PFSK-1 (cell line): Measurements from ENCODE around the gene PRRC1.

Source experiments
- FOXP2 ChIP-seq: optimal IDR thresholded peaks from 2 replicates; pipeline ENCODE3; 2011; ENCODE audit warnings: borderline replicate concordance, control low read depth, inconsistent platforms; ENCODE audit not compliant: insufficient read depth; ENCODE audit errors: extremely low read length, extremely low read depth
- POLR2AphosphoS5 ChIP-seq: IDR thresholded peaks from 2 replicates; pipeline ENCODE4 v1.6.1; 2012; ENCODE audit warnings: low read depth, mild to moderate bottlenecking, control low read depth, low read length, moderate library complexity
- SIN3A ChIP-seq: IDR thresholded peaks from 2 replicates; pipeline ENCODE4 v1.6.1; 2012; ENCODE audit warnings: mild to moderate bottlenecking, low read length, moderate library complexity, borderline replicate concordance; ENCODE audit not compliant: insufficient read depth
- TAF1 ChIP-seq: IDR thresholded peaks from 2 replicates; pipeline ENCODE4 v1.6.1; 2012; ENCODE audit warnings: low read length, control low read depth, borderline replicate concordance; ENCODE audit not compliant: insufficient read depth
- TF ChIP-seq, protein P1 (sequence below), 2 experiments: IDR thresholded peaks; 2 replicates each; pipeline versions ENCODE4 v1.6.1 to v1.8.0; 2011 to 2012; ENCODE audit warnings: low read depth in 2 of 2, low read length in 2 of 2, control low read depth in 1 of 2, inconsistent platforms in 1 of 2, mild to moderate bottlenecking in 1 of 2, moderate library complexity in 1 of 2; ENCODE audit not compliant: insufficient read depth in 1 of 2

The PRRC1 gene

DNA sequence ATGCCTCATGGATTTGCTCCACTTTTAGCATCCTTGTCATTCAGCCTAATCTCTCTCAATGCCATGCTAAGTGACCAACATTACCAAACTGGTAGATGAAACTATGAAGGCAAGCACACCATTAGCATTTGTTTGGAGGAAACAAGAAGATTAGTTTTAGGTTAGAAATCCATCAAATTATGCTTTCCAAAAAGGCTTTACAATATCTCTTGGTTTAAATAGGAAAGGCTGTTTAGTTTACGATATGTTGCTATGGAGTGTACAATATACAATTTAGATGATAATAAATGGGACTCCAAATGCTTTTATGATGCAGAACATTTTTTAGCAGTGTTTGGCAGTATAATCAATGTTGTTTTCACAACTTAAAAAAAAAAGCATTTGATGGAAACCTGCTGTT, 83.7 kb downstream of the PRRC1 start:
- TF ChIP-seq, protein P1, sequence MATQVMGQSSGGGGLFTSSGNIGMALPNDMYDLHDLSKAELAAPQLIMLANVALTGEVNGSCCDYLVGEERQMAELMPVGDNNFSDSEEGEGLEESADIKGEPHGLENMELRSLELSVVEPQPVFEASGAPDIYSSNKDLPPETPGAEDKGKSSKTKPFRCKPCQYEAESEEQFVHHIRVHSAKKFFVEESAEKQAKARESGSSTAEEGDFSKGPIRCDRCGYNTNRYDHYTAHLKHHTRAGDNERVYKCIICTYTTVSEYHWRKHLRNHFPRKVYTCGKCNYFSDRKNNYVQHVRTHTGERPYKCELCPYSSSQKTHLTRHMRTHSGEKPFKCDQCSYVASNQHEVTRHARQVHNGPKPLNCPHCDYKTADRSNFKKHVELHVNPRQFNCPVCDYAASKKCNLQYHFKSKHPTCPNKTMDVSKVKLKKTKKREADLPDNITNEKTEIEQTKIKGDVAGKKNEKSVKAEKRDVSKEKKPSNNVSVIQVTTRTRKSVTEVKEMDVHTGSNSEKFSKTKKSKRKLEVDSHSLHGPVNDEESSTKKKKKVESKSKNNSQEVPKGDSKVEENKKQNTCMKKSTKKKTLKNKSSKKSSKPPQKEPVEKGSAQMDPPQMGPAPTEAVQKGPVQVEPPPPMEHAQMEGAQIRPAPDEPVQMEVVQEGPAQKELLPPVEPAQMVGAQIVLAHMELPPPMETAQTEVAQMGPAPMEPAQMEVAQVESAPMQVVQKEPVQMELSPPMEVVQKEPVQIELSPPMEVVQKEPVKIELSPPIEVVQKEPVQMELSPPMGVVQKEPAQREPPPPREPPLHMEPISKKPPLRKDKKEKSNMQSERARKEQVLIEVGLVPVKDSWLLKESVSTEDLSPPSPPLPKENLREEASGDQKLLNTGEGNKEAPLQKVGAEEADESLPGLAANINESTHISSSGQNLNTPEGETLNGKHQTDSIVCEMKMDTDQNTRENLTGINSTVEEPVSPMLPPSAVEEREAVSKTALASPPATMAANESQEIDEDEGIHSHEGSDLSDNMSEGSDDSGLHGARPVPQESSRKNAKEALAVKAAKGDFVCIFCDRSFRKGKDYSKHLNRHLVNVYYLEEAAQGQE (IDR thresholded peaks at IDR 0.05; ENCODE audit: insufficient read depth in 1 of 2, low read depth in 2 of 2, low read length in 2 of 2), result no peak
- TF ChIP-seq TAF1, result no peak
- no peak for TF ChIP-seq FOXP2
- TF ChIP-seq SIN3A, result no peak
- no peak for TF ChIP-seq POLR2AphosphoS5

DNA sequence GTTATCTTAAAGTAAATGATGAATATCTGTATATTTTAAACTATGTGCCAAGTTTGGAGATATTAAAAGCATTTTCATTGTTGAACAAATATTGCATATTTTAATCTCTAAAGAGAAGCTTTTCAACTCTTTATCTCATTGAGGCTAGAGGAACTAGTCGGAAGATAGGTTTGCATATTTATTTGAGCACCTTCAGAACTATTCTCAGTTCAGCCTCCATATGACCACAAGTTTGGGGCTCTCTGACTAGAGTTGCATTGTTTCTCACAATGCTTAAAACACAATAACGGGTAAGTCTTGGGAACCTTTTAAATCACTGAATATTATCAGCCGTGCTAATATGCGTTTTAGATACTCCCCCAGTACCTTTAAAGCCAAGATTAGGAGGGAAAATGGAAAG, 84.2 kb downstream of the PRRC1 start:
- TF ChIP-seq TAF1 (no peak), POLR2AphosphoS5 (no peak), FOXP2 (no peak), SIN3A (no peak)
- TF ChIP-seq, protein P1 (IDR thresholded peaks at IDR 0.05; ENCODE audit: insufficient read depth in 1 of 2, low read depth in 2 of 2, low read length in 2 of 2), result no peak

DNA sequence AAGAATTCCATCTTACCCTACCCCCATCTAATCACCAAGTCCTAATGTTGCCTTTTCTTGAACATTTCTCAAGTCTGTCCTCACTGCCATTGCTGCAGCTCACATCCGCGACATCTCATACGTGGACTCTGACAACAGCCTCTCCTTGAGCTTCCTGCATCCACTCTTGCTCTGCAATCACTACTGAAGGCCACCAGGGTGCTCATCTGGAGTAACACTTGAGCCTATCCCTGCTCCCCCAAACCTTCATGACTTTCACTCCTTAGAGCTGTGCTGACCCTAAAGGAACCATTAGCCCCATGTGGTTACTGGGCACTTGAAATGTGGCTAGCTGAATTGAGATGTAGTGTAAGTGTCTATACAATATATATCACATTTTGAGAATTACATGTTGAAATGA, 85.0 kb downstream of the PRRC1 start:
- TF ChIP-seq SIN3A (no peak), POLR2AphosphoS5 (no peak)

DNA sequence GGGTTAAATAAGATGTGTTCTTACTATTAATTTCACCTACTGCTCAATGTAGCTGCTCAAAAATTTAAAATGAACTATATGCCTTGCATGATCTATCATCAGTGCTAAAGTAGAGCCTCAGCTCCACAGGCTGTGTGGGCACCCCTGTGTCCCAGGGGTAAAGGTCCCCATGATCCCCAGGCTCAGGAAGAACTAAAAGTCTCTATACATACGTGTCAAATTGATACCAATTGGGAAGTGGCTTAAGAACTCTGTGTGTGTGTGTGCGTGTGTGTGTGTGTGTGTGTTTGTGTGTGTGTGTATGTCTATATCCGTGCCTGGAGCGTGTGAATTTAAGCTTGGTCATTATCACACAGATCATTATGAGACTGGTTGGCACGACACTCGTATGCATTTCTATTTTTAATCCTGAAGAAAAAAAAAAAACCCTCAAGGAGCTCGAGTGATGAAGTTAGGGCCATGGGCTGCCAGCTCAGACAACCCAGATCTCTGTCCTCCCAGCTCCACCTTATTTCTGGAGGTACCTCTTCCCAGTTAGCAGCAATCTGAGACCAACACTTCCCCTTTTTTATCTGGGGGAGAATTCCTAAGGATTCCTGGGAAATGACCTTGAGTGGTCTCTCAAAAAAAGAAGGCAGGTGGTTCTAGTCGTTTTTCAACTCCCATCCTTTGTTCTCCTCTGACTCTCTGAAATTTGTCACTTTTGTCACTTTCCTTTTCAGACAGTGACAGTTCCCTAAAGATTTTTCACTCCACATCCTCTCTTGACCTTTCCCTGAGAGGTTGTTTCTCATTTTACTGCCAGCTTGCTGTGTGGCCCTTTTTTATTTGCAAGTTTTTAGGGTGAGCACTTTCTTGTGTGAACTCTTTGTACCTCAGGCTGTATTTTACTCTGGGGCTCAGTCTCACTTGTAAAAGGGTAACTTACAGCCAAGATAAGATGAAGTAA, 85.7 kb downstream of the PRRC1 start:
- TF ChIP-seq TAF1 (no peak), FOXP2 (no peak), POLR2AphosphoS5 (no peak), SIN3A (no peak)
- TF ChIP-seq, protein P1 (IDR thresholded peaks at IDR 0.05; ENCODE audit: insufficient read depth in 1 of 2, low read depth in 2 of 2, low read length in 2 of 2), result no peak
